Tibial nerve (tissue), 4 donors: ENCODE results near the gene OPRD1. TPM values are rescaled to one million over a fixed set of nuclear protein-coding genes. Genes with fewer than 3 reads are reported as not detected.
"Not testable (repeated sequence)": the region's sequence is repeated elsewhere in the genome, so short reads cannot be mapped to it uniquely, and the experiment has no call there.

ENCODE experiments used
- DNase-seq, 2 donors: peaks; one replicate each; pipeline ENCODE4 v3.0.0-alpha.2; 2019; ENCODE audit warnings: low spot score in 2 of 2
- H3K27ac ChIP-seq, 4 donors: fragments of 200-600 bp; sonication (generic) in 3 of 4; one replicate each; pipeline ENCODE4 v1.5.1; 2017 to 2019; ENCODE audit warnings: mild to moderate bottlenecking in 1 of 4
- H3K27me3 ChIP-seq, 2 donors: fragments of 200-600 bp; sonication (generic) in 1 of 2; one replicate each; pipeline versions ENCODE4 v1.5.1 to v1.6.0; 2017 to 2019
- H3K36me3 ChIP-seq, 3 donors: fragments of 200-600 bp; sonication (generic); one replicate each; pipeline ENCODE4 v1.5.1; 2018 to 2019
- H3K4me1 ChIP-seq, 4 donors: fragments of 200-600 bp; sonication (generic) in 3 of 4; one replicate each; pipeline ENCODE4 v1.5.1; 2017 to 2019
- H3K4me3 ChIP-seq, 4 donors: fragments of 200-600 bp; sonication (generic) in 3 of 4; one replicate each; pipeline ENCODE4 v1.5.1; 2017 to 2019; ENCODE audit warnings: mild to moderate bottlenecking in 1 of 4, moderate library complexity in 1 of 4
- H3K9me3 ChIP-seq, 4 donors: fragments of 200-600 bp; sonication (generic) in 3 of 4; one replicate each; pipeline ENCODE4 v1.5.1; 2017 to 2019
- EP300 ChIP-seq, 2 donors: sonication (generic); formaldehyde crosslinking; IDR thresholded peaks; one replicate each; pipeline ENCODE4 v1.6.1; 2017; ENCODE audit warnings: antibody characterized with exemption in 2 of 2, mild to moderate bottlenecking in 1 of 2
- POLR2A ChIP-seq, 2 donors: fragments of 450-650 bp; IDR thresholded peaks; one replicate each; pipeline ENCODE4 v1.6.1; 2017; ENCODE audit warnings: antibody characterized with exemption in 2 of 2, mild to moderate bottlenecking in 2 of 2, moderate library complexity in 2 of 2
- WGBS, 2 donors: methylation state at CpG; one replicate each; pipeline ENCODE4 v1.1.5; 2018; 5-methylcytosine and 5-hydroxymethylcytosine counted together
- total RNA-seq, 4 donors: library from RNA; depleted of rRNA; stranded (reverse); fragments of >200 nt; gene quantifications; one replicate each; pipeline ENCODE4 v1.1.0, GENCODE V29; 2016
- TF ChIP-seq, protein P1 (sequence below), 5 experiments: fragments of 200-600 bp in 3 of 5; fragments of 450-650 bp in 2 of 5; sonication (generic) in 3 of 5; IDR thresholded peaks; one replicate each; pipeline ENCODE4 v1.5.1; 2016 to 2019; ENCODE audit warnings: antibody characterized with exemption in 5 of 5, mild to moderate bottlenecking in 3 of 5, moderate library complexity in 2 of 5

The OPRD1 gene
- total RNA-seq, 4 donors from 2014 or later: not detected

GRCh38 chr1:28819020-28819419 is 7.0 kb downstream of the OPRD1 start:
- H3K4me1 ChIP-seq: no peaks in the 10 kb centered on the region
- TF ChIP-seq POLR2A (IDR thresholded peaks at IDR 0.05) (no peak), EP300 (IDR thresholded peaks at IDR 0.05) (no peak)
- TF ChIP-seq, protein P1, sequence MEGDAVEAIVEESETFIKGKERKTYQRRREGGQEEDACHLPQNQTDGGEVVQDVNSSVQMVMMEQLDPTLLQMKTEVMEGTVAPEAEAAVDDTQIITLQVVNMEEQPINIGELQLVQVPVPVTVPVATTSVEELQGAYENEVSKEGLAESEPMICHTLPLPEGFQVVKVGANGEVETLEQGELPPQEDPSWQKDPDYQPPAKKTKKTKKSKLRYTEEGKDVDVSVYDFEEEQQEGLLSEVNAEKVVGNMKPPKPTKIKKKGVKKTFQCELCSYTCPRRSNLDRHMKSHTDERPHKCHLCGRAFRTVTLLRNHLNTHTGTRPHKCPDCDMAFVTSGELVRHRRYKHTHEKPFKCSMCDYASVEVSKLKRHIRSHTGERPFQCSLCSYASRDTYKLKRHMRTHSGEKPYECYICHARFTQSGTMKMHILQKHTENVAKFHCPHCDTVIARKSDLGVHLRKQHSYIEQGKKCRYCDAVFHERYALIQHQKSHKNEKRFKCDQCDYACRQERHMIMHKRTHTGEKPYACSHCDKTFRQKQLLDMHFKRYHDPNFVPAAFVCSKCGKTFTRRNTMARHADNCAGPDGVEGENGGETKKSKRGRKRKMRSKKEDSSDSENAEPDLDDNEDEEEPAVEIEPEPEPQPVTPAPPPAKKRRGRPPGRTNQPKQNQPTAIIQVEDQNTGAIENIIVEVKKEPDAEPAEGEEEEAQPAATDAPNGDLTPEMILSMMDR (IDR thresholded peaks at IDR 0.05): no peak
- peaks cover 0 to 47% of the 10 kb centered on the region in 2 donors for H3K27me3 ChIP-seq
- H3K36me3 ChIP-seq: no peaks in the 10 kb centered on the region
- DNase-seq: no peak
- H3K27ac ChIP-seq: no peak overlapping the region
- H3K9me3 ChIP-seq: no peaks in the 10 kb centered on the region
- H3K4me3 ChIP-seq: no peak overlapping the region

GRCh38 chr1:28822799-28823198 is 10.8 kb downstream of the OPRD1 start:
- no peak overlapping the region for H3K27ac ChIP-seq
- WGBS, 2 donors: 19 to 21% methylated on average over 3 of the region's 3 CpGs
- no peak for DNase-seq
- H3K4me3 ChIP-seq: no peak overlapping the region
- TF ChIP-seq POLR2A (IDR thresholded peaks at IDR 0.05) (no peak), EP300 (IDR thresholded peaks at IDR 0.05) (no peak)
- TF ChIP-seq, protein P1 (IDR thresholded peaks at IDR 0.05): no peak
- H3K9me3 ChIP-seq: no peaks in the 10 kb centered on the region
- no peaks in the 10 kb centered on the region for H3K4me1 ChIP-seq
- peaks cover 0 to 14% of the 10 kb centered on the region in 2 donors for H3K27me3 ChIP-seq
- H3K36me3 ChIP-seq: no peaks in the 10 kb centered on the region

- not testable (repeated sequence) for H3K4me1 ChIP-seq, H3K9me3 ChIP-seq, H3K27ac ChIP-seq, DNase-seq, H3K4me3 ChIP-seq, H3K27me3 ChIP-seq, H3K36me3 ChIP-seq
- 85 to 92% methylated on average over 11 of the region's 11 CpGs for WGBS, 2 donors
These were observed 12.1 kb downstream of the OPRD1 start for GRCh38 chr1:28824061-28824460.

GRCh38 chr1:28828227-28828858 is 16.4 kb downstream of the OPRD1 start:
- H3K4me3 ChIP-seq, H3K4me1 ChIP-seq, H3K27ac ChIP-seq, H3K27me3 ChIP-seq, H3K36me3 ChIP-seq, DNase-seq, H3K9me3 ChIP-seq: not testable (repeated sequence)
- 52 to 57% methylated on average over 11 of the region's 11 CpGs for WGBS, 2 donors

- no peak overlapping the region for H3K27ac ChIP-seq
- DNase-seq: no peak
- H3K36me3 ChIP-seq: no peaks in the 10 kb centered on the region
- no peaks in the 10 kb centered on the region for H3K4me1 ChIP-seq
- no peaks in the 10 kb centered on the region for H3K9me3 ChIP-seq
- no peak overlapping the region for H3K4me3 ChIP-seq
- peaks cover 0 to 3% of the 10 kb centered on the region in 2 donors for H3K27me3 ChIP-seq
- whole genome bisulfite sequencing, 2 donors: 67% methylated on average over 2 of the region's 2 CpGs
- no peak for TF ChIP-seq POLR2A (IDR thresholded peaks at IDR 0.05)
- TF ChIP-seq, protein P1 (IDR thresholded peaks at IDR 0.05): no peak
- no peak for TF ChIP-seq EP300 (IDR thresholded peaks at IDR 0.05)
These were observed 18.8 kb downstream of the OPRD1 start for GRCh38 chr1:28830814-28831213.

DNA sequence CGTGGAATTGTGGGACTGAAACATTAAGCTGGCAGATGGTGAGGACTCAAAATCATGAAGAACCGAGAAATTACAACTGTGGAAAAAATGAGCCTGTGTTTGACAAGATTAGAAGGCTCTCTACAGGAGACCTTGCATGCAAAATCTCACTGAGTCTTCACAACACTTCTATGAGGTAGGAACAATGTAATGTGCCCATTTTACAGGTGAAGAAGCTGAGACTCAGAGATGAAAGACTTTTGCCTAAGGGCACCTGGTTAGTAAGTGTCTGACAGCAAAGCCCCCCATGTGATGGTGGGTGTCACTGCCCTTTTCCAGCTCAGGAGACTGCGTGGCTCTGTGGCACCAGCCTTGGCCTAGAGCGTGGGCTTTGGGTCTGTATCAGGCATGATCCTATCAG is 21.0 kb downstream of the OPRD1 start:
- WGBS, 2 donors: 85 to 87% methylated on average over 4 of the region's 4 CpGs
- no peak overlapping the region for H3K27ac ChIP-seq
- H3K4me1 ChIP-seq: no peaks in the 10 kb centered on the region
- no peaks in the 10 kb centered on the region for H3K36me3 ChIP-seq
- no peaks in the 10 kb centered on the region for H3K9me3 ChIP-seq
- H3K27me3 ChIP-seq: no peaks in the 10 kb centered on the region
- H3K4me3 ChIP-seq: no peak overlapping the region
- TF ChIP-seq EP300 (IDR thresholded peaks at IDR 0.05) (no peak), POLR2A (IDR thresholded peaks at IDR 0.05) (no peak)
- TF ChIP-seq, protein P1 (IDR thresholded peaks at IDR 0.05): no peak
- DNase-seq: no peak
